ENCODE data around the gene RNF223. TPM values are rescaled to one million over a fixed set of nuclear protein-coding genes. Genes with fewer than 3 reads are reported as not detected.

The RNF223 gene
- total and polyA plus RNA-seq, 2 of the 13 experiments (the other 11 are each of a cell fraction or from before 2014, with no cell fraction given): 0.03 TPM; not detected in 1

DNA sequence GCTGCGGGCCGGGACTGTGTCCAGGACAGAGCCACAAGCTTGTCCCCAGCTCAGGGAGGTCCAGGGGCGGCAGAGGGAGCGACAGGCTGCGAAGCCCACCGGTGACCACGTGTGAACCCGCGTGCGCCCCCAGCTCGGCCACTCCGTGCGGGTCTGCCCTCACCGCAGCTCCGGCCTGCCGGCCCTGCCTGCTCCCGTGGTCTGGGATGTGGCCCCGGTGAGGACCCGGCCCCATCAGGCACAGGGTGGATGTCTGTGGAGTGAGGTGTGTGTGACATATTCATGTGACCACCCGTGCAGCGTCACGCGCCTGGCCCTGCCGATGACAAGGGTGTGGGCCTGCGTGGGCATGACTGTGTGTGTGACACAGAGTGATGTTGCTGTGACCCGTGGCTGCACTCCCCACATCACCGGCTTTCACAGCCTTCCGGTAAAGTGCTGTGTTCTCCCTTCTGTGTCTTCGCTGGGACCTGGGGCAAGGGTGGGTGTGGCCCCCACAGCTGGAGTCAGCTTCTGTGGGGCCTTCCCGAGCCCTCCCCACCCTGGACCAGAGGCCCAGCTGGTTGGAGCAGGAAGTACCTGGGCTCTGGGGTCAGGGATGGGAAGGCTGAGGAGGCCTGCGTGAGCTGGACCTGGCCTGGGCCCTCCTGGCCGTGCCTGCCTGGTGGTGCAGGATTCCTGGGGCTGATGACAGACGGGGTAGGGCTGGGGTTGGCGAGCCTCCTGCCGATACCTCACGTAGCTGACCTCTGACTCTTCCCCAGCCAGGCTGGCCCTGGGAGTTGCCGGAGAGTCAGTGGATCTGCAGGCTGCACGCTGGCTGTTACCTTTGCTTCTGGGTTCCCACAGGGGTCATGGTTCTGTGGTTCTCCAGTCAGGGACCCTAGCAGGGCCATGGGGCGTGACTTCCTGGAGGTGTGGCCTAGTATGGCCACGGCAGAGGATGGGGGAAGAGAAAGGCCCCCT lies 4.1 kb downstream of the RNF223 start (continued):
- TF ChIP-seq, protein P1, sequence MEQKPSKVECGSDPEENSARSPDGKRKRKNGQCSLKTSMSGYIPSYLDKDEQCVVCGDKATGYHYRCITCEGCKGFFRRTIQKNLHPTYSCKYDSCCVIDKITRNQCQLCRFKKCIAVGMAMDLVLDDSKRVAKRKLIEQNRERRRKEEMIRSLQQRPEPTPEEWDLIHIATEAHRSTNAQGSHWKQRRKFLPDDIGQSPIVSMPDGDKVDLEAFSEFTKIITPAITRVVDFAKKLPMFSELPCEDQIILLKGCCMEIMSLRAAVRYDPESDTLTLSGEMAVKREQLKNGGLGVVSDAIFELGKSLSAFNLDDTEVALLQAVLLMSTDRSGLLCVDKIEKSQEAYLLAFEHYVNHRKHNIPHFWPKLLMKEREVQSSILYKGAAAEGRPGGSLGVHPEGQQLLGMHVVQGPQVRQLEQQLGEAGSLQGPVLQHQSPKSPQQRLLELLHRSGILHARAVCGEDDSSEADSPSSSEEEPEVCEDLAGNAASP (CRISPR knock-in tag; IDR thresholded peaks at IDR 0.05; ENCODE audit: borderline replicate concordance): no peak
- TF ChIP-seq ZNF792 (CRISPR knock-in tag; IDR thresholded peaks at IDR 0.05) (no peak), PHF8 (CRISPR knock-in tag; IDR thresholded peaks at IDR 0.05) (no peak), ZBTB39 (CRISPR knock-in tag; IDR thresholded peaks at IDR 0.05) (peak; percentile 26; the same call in 1 of the 2 replicates), NRL (CRISPR knock-in tag; IDR thresholded peaks at IDR 0.05; ENCODE audit: borderline replicate concordance) (no peak), ZNF337 (CRISPR knock-in tag; IDR thresholded peaks at IDR 0.05; ENCODE audit: borderline replicate concordance, low read depth) (no peak), ELF4 (CRISPR knock-in tag; IDR thresholded peaks at IDR 0.05; ENCODE audit: borderline replicate concordance) (no peak), XRCC5 (optimal IDR thresholded peaks at IDR 0.05; ENCODE audit: low read length) (no peak), NR2F1 (CRISPR knock-in tag; IDR thresholded peaks at IDR 0.05) (0 out of 4 replicates have a peak, but pooled peaks of 1 of the 2 experiments have one; percentile 41), ZNF530 (CRISPR knock-in tag; IDR thresholded peaks at IDR 0.05; ENCODE audit: low read depth) (no peak), ZNF598 (CRISPR knock-in tag; IDR thresholded peaks at IDR 0.05; ENCODE audit: borderline replicate concordance) (no peak), HHEX (CRISPR knock-in tag; IDR thresholded peaks at IDR 0.05) (no peak), ZNF335 (CRISPR knock-in tag; IDR thresholded peaks at IDR 0.05) (no peak), NR2F2 (IDR thresholded peaks at IDR 0.05; ENCODE audit: borderline replicate concordance, low read depth) (no peak), ZNF234 (CRISPR knock-in tag; conservative IDR thresholded peaks at IDR 0.05) (no peak), NR2F6 (IDR thresholded peaks at IDR 0.05) (no peak), NR2F6 (CRISPR knock-in tag; IDR thresholded peaks at IDR 0.05) (peak; percentile 59), ZBTB7A (CRISPR knock-in tag; IDR thresholded peaks at IDR 0.05) (0 out of 2 replicates have a peak, but pooled peaks have one; percentile 13), MZF1 (CRISPR knock-in tag; IDR thresholded peaks at IDR 0.05; ENCODE audit: borderline replicate concordance) (0 out of 2 replicates have a peak, but pooled peaks have one; percentile 24), MAX (IDR thresholded peaks at IDR 0.05) (0 out of 2 replicates have a peak, but pooled peaks have one; percentile 36), ZNF781 (CRISPR knock-in tag; IDR thresholded peaks at IDR 0.05; ENCODE audit: borderline replicate concordance, not compliant biosample characterization) (no peak), ZNF746 (CRISPR knock-in tag; IDR thresholded peaks at IDR 0.05) (no peak), MEIS2 (CRISPR knock-in tag; IDR thresholded peaks at IDR 0.05) (0 out of 2 replicates have a peak, but pooled peaks have one; percentile 7), ZNF570 (CRISPR knock-in tag; IDR thresholded peaks at IDR 0.05; ENCODE audit: borderline replicate concordance) (no peak)
- TF ChIP-seq, protein P2, sequence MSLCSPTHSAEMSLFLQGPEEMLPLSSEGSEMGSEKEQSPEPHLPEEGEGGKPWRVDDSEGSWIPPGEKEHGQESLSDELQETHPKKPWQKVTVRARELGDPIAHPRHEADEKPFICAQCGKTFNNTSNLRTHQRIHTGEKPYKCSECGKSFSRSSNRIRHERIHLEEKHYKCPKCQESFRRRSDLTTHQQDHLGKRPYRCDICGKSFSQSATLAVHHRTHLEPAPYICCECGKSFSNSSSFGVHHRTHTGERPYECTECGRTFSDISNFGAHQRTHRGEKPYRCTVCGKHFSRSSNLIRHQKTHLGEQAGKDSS (CRISPR knock-in tag; IDR thresholded peaks at IDR 0.05; ENCODE audit: borderline replicate concordance, low read depth): 0 out of 2 replicates have a peak, but pooled peaks have one; percentile 45

All from HepG2 (cell line).